Activated naive CD4-positive, alpha-beta T cell (primary cell): ENCODE results near the gene PARD3.

ENCODE experiments used
- DNase-seq, 4 experiments: peaks; one replicate each; lab custom pipeline; 2025; lab: John Stamatoyannopoulos, UW

The PARD3 gene

DNA sequence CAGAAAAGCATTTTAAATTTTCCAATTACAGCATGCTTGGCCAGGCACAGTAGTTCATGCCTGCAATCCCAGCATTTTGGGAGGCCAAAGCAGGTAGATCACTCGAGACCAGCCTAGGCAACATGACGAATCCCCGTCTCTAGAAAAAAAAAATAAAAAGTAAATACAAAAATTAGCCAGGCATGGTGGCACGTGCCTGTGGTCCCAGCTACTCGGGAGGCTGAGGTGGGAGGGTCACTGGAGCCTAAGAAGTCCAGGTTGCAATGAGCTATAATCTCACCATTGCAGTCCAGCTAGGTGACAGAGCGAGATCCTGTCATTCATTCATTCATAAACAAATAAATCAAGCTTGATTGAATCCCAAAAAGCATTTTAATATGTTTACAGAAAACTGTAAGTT lies 234.9 kb downstream of the PARD3 start:
- DNase-seq: no peak

DNA sequence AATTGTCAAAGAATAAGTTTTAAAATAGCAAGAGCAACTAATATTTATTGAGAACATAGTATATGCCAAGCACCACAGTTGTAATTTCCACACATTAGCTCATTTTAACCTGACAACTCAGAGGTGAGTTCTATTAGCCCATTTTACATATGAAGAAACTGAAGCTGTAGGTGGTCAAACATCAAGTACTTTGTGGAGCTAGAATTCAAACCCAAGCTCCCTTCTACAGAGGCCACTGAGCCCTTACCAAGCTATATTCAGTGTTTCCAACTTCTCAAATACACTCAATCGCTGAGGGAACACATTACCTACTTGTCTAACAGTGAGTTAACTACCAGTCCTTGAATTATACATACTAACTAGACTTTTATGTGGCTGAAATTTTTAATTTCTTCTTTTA lies 236.6 kb downstream of the PARD3 start:
- no peak for DNase-seq

DNA sequence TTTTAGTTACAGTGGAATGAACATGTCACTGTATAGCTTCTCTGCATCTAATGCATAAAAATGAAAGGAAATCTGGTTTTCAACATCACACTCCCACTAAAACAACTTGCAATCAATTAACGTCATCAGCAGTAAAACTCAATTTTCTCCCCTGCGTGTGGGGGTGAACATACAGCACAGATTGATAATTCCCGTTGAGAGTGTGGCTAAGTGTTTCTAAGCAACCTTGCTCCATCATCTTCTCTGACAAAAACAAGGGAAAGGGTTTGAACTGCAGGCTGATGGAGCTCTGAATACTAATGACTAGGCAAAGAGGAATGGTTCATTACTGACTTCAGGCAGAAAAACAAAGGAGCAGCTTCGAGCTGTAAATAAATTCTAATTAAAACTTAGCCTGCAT lies 238.3 kb downstream of the PARD3 start:
- DNase-seq: no peak

DNA sequence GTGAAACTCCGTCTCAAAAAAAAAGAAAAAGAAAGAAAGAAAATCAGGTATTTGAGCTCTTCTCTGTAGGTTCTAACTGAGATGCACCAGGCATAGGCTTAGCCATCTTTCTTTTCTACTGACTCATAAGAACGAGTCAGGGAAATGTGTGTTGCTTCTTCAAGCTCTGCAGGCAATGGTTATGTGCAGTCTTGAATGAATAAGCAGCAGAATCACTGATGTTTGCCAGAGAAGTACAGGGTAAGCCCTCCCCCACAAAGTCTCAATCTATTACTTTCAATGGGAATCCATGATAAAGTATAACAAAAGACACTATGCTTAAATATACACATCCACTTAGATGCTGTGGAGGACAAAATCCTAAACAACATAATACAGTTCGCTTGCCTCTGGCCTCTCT lies 239.2 kb downstream of the PARD3 start:
- DNase-seq: no peak

DNA sequence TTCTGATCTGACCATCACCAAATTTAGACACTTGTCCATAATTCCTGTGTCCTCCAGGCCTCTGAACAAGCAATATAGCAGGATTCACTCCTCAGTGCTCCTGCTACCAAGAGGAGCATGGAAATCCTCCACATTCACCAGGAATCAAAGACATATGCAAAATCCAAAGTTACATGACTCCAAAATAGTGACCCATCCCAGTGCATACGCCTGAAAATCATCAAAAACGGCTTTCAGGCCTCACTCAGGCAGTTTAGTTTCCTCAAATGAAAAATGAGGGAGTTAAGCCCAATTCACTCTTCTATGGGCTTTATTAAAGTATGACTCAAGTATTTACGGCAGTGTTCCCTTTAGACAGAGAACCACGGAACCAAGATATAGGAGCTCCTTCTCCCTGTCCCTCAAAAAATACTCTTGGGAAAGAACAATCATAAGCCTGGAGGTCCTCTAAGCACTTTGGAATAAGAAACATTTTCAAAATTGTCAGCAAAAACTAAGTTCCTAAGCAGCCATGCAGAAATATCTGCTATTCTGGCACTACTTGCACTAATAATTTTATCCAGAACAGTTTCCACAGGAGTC lies 240.7 kb downstream of the PARD3 start:
- no peak for DNase-seq

DNA sequence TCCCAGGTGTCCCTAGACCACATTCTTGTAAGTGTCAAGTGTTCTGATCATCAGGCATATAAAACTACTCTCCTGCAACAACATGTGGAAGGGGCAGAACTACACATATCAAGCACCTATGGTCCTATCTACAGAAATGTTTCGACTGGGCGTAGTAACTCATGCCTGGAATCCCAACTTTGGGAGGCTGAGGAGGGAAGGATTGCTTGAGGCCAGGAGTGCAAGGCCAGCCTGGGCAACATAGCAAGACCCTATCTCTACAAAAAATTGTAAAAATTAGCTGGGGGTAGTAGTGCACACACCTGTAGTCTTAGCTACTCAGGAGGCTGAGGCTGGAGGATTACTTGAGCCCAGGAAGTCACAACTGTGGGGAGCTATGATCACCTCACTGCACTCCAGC lies 244.2 kb downstream of the PARD3 start:
- DNase-seq: no peak

DNA sequence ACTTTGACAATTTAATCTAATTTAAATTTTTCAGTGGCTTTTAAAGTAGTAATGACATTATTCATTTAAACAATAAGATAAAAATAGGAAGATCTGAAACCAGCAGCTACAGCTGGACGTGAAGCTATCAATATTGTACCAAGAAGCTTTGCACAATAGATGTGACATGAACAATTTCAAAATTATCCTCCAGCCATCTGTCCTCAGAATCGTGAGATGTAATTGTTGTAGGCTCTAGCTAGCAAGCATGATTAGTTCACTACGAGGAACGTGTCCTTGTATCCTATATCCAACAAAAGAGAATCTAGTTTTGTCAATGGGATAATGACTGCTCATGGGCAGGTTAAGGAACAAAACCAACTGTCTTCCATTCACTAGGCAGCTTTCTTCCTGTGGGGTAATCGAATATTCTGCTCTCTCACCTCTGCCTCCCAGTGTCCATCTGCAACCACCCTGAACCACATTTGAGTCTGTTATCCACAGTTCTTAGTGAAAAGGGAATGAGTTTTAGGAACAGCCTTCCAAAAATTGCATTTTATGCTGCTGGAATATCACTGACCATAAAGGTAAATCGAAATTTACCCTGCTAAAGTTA lies 247.3 kb downstream of the PARD3 start:
- DNase-seq: no peak

DNA sequence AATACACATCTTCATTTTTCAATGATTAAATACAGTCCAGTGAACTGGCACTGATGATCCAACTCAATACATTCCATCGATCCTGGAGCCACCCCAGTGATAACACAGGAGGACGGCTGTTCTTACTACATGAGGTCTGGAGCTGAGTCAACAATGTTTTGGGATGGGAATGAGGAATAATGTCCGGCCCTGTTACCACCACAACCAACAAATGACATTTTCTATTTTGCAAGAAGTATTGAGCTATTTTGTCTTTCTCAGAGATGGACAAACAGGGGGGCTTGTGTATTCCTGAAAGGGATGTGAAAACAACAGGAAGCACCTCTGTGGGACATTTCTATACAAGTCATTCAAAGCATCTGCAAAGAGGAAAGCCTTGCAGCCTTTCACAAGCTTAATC lies 249.2 kb downstream of the PARD3 start:
- DNase-seq: no peak

DNA sequence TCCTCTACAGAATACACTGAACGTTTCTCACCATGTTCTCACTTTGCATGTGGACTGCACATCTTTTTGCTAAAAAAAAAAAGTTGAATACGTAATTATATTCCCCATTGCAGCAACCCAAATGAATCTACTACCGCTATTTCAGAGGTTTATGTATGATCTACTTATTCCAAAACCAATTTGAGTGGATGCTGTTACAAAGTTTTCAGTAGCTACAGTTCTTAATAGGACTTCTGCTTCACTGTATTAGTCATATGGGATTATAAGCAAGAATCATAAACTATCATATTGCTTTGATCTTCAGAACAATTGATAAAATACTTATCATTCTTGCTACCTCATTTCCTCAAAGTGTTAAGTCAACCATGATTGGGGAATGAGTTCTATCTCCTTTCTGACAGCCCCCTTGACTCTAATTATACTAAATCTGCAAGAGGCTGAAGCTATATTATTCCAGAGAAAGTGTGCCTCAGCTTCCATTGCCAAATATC lies 257.0 kb downstream of the PARD3 start:
- DNase-seq: no peak

DNA sequence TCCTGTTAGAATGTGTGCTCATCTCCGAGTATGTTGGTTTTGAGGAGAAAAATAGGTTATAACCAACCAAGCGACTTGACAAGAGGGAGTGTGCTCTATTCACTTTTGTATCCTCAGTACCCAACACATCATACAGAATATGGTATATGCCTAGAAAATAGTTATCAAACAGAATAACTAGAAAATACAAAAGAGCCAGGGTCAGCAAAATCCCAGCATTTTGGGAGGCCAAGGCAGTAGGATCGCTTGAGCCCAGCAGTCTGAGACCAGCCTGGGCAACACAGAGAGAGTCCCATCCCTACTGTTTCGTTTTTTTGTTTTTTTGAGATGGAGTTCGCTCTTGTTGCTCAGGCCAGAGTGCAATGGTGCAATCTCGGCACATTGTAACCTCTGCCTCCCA lies 257.9 kb downstream of the PARD3 start:
- no peak for DNase-seq

DNA sequence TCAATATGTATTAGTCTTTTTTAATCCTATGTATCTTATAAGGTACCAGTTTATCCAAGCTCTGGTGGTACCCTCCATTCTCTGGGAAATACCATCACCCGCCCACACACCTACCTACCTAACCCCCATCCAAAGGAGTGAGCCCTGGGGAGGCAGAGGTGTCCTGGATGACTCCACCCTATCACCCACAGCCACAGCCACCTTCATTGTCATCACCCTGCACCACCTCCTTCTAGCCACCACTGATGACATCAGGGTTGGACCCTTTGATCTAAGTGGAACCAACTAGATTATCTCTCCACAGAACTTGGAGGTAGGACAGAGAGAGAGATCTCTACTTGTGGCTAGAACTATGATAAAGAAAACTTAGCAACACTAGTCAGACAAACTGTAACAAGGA lies 259.4 kb downstream of the PARD3 start:
- DNase-seq: no peak

DNA sequence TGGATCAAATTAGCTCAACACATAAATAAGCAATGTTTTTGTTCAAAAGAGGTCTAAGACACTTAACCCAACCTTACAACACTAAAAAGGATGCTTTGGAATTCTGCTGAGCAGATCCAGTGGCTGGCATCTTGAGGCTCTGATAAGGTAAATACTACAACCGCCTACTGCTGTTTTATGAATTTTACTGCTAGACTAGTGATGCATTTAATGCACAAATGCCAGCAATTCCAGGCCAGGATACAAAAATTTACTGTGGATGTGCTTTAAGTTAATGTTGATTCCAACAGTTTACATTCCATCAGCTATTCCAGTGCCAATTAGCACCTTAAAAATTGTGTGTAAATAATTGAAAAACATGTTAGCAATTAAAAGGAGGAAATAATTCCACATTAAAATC lies 261.3 kb downstream of the PARD3 start:
- DNase-seq: no peak

DNA sequence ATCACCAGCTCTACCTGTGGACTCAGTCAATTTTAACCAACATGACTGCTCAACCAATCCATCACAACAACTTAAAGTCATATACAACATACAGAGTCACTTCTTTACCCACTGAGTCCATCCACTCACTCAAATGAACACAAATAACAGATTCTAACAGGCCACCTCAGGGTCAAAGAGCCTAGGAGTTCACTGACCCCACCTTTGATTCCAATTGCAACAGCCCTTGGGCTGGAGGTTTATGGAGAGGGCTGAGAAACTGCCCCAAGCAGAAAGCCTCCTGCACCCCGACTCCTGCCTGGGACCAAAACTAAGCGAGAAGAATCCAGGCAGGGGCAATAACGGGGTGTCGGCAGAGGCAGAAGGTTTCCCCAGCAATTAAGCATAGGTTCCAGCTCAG lies 263.8 kb downstream of the PARD3 start:
- no peak for DNase-seq

DNA sequence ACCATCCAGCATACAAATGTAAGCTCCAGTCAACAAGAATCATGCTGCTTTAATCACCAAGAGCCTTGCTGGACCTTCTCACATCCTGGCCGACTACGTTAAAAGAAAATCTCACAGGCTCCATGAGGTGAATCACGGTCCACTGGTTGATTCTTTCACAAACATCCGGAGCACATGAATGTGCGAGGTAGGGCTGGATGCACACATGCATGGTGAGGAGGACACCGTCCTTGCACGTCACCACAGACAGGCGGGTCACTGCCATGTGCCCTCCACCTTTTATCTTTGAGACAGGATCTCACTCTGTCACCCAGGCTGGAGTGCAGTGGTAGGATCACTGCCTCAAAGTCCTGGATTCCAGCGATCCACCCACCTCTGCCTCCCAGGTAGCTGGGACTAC lies 265.1 kb downstream of the PARD3 start:
- no peak for DNase-seq

DNA sequence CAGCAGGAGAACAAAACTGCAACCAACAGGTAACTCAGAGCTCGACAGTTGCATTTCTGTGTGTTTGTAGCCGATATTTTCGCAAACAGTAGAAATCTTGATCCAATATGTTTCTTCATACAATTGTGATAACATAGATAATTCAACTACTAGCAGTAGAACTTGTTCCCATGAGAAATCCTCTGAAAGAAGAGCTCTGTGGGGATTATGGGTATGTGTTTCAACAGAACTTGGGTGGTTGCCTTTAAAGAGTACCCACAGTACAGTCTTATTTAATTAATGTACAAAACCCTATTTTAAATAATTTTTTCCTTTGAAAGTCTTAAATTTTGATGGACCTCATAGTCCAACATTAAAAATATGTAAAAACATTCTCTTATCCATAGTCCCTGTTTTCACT lies 266.1 kb downstream of the PARD3 start:
- no peak for DNase-seq

DNA sequence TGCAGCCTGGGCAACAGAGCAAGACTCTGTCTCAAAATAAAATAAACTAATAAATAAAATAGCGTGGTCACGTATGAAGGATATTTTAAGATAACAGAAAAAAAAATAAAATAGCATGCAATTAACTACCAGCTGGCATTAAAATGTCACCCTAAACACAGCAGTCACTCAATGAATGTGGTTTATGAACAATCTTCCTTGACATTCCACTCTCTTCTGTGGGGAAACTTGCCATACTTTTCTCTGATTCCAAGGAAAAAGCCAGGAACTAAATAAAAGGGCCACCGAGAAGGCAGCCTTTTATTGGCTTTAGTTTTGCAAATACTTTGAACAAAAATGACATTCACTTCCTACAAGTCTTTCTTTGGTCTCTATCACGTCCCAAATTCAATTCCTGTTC lies 266.6 kb downstream of the PARD3 start:
- DNase-seq: no peak

DNA sequence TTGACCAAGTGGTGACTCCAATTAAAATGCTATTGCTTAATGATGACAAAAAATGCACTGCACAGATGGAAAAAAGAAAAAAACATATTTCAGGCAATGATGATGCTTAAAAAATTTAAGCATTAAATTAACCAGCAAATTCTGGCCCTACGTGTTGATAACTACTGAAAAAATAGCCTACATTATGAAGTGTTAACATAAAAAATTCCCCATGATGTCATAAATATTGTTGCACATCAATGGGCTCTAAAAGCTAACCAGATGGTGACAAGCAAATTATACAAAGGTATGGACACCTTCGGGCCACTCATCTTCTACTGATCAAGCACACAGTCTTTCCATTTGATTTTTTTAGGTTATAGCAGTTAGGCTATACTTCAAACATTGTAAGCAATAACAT lies 267.4 kb downstream of the PARD3 start:
- DNase-seq: no peak

DNA sequence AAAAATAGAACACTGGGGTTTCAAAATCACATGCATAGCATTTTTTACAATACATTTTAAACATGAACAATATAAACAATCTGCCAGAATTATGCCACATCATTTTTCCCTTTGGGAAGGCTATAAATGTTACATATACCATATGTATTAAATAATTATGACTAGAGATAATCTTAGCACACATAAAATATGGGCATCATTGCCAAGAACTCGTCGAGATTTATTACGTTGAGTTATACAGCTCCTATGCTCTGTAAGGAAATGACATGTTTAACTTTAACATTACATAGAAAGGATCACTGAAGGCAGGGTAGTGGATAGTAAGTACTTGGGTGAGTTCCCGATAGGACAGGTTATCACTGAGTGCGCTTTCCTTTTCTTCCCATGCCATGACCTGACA lies 267.8 kb downstream of the PARD3 start:
- DNase-seq: no peak

DNA sequence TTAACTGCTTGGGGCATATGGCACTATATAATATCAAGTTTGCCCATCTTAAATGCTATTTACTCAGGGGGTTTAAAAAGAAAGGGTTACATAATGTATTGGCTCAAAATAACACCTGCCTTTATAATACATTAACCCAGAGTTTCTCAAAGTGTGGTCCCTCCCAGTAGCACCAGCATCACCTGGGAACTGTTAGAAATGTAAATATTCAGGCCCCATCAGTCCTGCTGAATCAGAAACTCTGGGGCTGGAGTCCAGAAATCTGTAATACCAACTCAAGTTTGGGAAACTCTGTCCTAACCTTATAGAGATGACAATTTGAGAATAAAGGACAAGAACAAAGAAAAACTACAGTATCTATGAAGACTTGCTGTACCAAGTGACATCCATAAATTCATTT lies 270.7 kb downstream of the PARD3 start:
- no peak for DNase-seq

DNA sequence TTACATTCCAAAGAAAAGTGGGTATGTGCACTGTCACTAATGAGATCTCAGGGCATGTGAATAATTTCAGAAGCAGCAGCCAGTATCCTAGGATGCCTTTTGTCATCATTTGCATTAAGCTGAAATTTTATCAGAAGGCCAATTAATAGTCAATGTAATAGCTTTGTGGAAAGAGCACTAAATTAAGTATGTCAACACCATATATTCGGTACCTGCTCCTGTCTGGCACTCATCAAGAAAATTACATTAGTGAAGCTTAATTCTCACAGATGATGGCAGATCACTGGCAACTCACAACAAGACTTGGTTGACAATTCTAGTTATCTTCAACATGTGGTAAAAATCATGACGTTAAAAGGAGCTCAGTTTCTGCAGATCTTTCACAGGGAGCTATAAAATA lies 271.4 kb downstream of the PARD3 start:
- no peak for DNase-seq

DNA sequence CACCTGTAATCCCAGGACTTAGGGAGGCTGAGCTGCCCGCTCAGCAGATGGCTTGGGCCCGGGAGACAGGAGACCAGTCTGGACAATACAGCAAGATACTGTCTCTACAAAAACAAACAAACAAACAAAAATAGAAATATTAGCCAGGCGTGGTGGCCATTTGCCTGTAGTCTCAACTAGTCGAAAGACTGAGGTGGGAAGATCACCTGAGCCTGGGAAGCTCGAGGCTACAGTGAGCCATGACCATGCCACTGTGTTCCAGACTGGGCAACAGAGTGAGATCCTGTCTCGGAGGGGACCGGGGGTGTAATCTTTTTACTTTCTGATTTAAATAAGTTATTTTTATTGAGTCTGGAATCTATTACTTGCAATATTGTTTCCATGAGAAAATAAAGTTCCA lies 274.6 kb downstream of the PARD3 start:
- DNase-seq: no peak

DNA sequence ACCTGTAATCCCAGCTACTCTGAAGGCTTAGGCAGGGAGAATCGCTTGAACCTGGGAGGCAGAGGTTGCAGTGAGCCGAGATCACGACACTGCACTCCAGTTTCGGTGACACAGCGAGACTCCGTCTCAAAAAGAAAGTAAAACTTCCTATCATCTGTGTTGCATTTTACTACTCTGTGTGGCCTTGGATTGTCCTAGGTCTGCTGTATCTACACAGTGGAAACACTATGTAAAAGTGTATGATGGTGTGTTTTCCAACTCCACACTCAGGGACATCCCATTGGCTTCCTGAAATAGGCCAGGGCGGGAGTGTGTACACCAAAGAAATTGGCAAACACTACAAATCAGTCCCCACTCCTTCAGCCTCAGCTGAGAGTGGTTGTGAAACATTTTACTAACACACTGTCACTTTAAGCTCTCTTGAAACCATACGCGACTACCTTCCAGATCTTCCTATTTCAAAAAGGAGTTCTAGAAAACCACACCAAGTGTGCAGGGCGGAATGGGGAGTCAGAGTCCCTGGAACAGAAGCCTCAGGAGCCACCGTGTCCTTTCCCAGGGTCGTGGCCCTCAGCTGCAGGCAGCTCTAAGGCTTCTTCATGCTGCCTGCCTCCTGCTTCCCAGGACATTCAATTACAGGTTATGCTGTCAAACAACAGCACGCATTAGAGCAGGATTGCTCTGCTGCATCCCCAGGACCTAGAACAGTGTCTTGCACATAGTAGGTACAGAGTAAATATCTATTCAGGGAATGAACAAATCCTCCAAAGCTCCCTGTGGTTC lies 275.4 kb downstream of the PARD3 start:
- no peak for DNase-seq

DNA sequence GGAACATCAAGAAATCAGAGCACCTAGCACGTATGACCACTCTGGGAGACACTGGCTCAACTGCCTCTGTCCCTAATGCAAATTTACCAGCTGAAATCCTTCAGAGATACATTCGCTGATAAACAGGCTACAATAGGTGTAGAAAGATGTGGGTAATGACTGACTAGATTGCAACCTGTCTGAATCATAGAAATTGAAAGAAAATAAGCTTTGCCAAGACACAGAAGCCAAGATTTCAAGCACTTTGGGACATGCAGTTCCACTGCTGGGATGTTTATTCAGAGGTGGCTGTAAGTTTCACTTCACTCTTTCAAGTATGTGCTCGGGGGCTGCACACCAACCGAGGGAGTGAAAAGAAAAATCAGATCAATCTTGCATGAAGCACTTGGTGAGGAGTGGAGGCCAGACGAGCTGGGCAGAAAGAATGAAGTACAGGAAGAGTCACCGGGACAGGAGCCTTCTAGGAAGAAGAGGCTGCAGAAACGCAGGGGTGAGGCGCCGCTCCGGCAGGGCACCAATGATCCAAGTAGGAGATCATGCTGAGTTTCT lies 276.7 kb downstream of the PARD3 start:
- DNase-seq: no peak
